ENCODE results near the gene CARHSP1. TPM values are rescaled to one million over a fixed set of nuclear protein-coding genes. Genes with fewer than 3 reads are reported as not detected.

CARHSP1 gene
- total RNA-seq, 4 donors from 2014 or later = 12.4 to 22.3 (median 18.4) TPM

GRCh38 chr16:8901320-8901861 lies 32.6 kb upstream of the CARHSP1 start:
- TF ChIP-seq CTCF (IDR thresholded peaks at IDR 0.05 in 4 of 5, conservative IDR thresholded peaks at IDR 0.05 in 1 of 5) (no peak), POLR2A (IDR thresholded peaks at IDR 0.05) (no peak)
- intact Hi-C loops (cut with DNase I; ENCODE audit: low total_unique reads) (no loop called here), in situ Hi-C loops (cut with MboI; ENCODE audit: low sequenced_read_pairs in 4 of 4) (loop anchor here in 1 of 4 donors (10.0 kb wide), 1 partner anchor 53 kb away; no protein-coding TSS in a partner anchor)
- Histone ChIP-seq H3K4me1 (peaks cover 0 to 4% of the 10 kb centered on the region in 2 donors), H3K36me3 (peaks cover 14 to 97% of the 10 kb centered on the region in 2 donors), H3K4me3 (no peak overlapping the region), H3K27ac (no peak overlapping the region), H3K27me3 (no peaks in the 10 kb centered on the region), H3K9me3 (no peaks in the 10 kb centered on the region)
- DNase-seq (no peak), ATAC-seq (no peak)

DNA sequence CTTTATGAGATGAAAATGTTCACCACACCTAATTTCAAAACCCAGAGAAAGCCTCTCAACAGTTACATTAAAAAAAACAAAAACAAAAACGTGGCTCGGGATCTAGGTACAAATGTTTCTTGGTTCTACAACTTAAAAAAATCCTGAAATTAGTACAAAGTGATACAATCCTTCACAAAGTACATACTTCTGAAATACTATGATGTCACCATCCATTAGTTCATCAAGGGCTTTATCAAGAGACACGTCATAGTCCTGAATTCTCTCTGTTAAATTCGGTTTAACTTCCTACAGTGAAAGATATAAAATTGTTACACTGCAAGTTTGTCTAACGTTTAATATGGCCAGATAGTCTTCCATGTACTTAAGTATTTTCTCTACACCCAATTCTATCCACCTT lies 31.5 kb upstream of the CARHSP1 start:
- no peak for ATAC-seq
- Histone ChIP-seq H3K27me3 (no peaks in the 10 kb centered on the region), H3K27ac (no peak overlapping the region), H3K4me3 (no peak overlapping the region), H3K4me1 (peaks cover 0 to 4% of the 10 kb centered on the region in 2 donors), H3K9me3 (no peaks in the 10 kb centered on the region), H3K36me3 (peaks cover 14 to 97% of the 10 kb centered on the region in 2 donors)
- intact Hi-C loops (cut with DNase I; ENCODE audit: low total_unique reads) (no loop called here), in situ Hi-C loops (cut with MboI; ENCODE audit: low sequenced_read_pairs in 4 of 4) (loop anchor here in 1 of 4 donors (10.0 kb wide), 1 partner anchor 54 kb away; no protein-coding TSS in a partner anchor)
- TF ChIP-seq POLR2A (IDR thresholded peaks at IDR 0.05) (no peak), CTCF (IDR thresholded peaks at IDR 0.05 in 4 of 5, conservative IDR thresholded peaks at IDR 0.05 in 1 of 5) (no peak)
- no peak for DNase-seq

DNA sequence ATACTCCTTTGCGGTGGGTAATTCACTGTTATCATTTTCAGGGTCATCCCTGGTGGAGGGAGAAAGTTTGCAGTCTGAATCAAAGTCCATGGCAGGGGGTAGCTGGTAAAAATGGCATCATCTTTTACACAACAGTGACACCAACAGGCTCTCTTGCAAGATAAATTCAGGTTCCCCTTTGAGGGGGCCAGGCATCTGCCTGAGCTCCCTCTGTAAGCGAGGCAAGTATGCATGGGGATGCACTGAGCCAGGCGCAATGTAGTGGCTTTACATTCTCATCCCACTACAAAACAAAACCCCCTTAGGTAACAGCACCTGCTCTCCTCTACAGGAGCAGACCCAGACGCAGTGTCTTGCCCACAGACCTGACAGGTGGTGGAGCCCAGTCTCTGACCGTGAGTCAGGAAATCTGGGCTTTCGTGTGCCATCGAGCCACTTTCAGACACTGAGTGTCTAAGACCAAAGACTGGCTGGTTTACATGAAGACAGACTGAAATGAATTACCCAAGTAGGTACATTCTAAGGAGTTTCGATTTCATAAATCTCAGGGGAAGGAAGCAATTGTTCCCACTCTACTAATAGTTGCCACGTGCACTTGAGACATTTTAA lies 31.0 kb upstream of the CARHSP1 start:
- Histone ChIP-seq H3K9me3 (no peaks in the 10 kb centered on the region), H3K4me3 (no peak overlapping the region), H3K27me3 (no peaks in the 10 kb centered on the region), H3K27ac (no peak overlapping the region), H3K4me1 (peaks cover 0 to 4% of the 10 kb centered on the region in 2 donors), H3K36me3 (peaks cover 14 to 98% of the 10 kb centered on the region in 2 donors)
- ATAC-seq = no peak
- intact Hi-C loops (cut with DNase I; ENCODE audit: low total_unique reads) = no loop called here
- TF ChIP-seq POLR2A (IDR thresholded peaks at IDR 0.05) (no peak), CTCF (IDR thresholded peaks at IDR 0.05 in 4 of 5, conservative IDR thresholded peaks at IDR 0.05 in 1 of 5) (no peak)
- in situ Hi-C loops (cut with MboI; ENCODE audit: low sequenced_read_pairs in 4 of 4) = loop anchor here in 2 of 4 donors (10.0 to 25.0 kb wide), 2 partner anchors 55 to 238 kb away; partner anchors contain the start of gene ABAT (in 1 of the 2)
- DNase-seq = no peak

- ATAC-seq (no peak), DNase-seq (no peak)
- intact Hi-C loops (cut with DNase I; ENCODE audit: low total_unique reads) = no loop called here
- Histone ChIP-seq H3K27me3 (no peaks in the 10 kb centered on the region), H3K4me1 (peaks cover 0 to 4% of the 10 kb centered on the region in 2 donors), H3K9me3 (no peaks in the 10 kb centered on the region), H3K4me3 (no peak overlapping the region), H3K27ac (no peak overlapping the region), H3K36me3 (peaks cover 14 to 100% of the 10 kb centered on the region in 2 donors)
- TF ChIP-seq CTCF (IDR thresholded peaks at IDR 0.05 in 4 of 5, conservative IDR thresholded peaks at IDR 0.05 in 1 of 5) (no peak), POLR2A (IDR thresholded peaks at IDR 0.05) (no peak)
- in situ Hi-C loops (cut with MboI; ENCODE audit: low sequenced_read_pairs in 4 of 4) = loop anchor here in 1 of 4 donors (25.0 kb wide), 1 partner anchor 236 kb away; the partner anchor contains the start of gene ABAT
Measured at GRCh38 chr16:8898660-8899318, 30.0 kb upstream of the CARHSP1 start.
